AG09319 (cell line): ENCODE data around the gene SLC12A4.
A peak's percentile ranks its signal among the peaks of the same experiment; 100 is the strongest.

Experiments used
- DNase-seq: peaks from one replicate; pipeline ENCODE4 v3.0.0-alpha.2; 2010; ENCODE audit warnings: low read depth; ENCODE audit errors: extremely low read depth
- TF ChIP-seq, protein P1 (sequence below): IDR thresholded peaks from 2 replicates; pipeline ENCODE4 v1.5.1; 2011; ENCODE audit warnings: low read depth, mild to moderate bottlenecking, inconsistent platforms, low read length, moderate library complexity

SLC12A4 gene

DNA sequence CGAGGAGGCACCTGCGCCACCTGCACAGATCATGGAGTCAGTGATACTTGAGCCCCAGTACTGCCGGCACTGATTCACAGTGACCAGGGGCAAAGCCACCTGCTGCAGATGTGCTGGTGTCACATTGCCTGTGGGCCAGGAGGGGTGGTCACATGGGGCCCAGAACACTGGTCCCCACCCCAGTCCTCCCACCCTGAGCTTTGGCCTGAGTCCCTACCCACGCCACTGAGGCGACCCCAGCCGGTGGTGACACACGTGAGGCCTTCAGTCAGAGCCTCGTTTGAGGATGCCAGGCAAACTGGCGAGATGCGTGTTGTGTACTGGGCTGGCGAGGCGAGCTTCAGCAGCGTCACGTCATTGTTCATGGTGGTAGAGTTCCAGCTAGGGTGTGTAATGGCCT lies 38.2 kb downstream of the SLC12A4 start:
- DNase-seq: no peak
- TF ChIP-seq, protein P1, sequence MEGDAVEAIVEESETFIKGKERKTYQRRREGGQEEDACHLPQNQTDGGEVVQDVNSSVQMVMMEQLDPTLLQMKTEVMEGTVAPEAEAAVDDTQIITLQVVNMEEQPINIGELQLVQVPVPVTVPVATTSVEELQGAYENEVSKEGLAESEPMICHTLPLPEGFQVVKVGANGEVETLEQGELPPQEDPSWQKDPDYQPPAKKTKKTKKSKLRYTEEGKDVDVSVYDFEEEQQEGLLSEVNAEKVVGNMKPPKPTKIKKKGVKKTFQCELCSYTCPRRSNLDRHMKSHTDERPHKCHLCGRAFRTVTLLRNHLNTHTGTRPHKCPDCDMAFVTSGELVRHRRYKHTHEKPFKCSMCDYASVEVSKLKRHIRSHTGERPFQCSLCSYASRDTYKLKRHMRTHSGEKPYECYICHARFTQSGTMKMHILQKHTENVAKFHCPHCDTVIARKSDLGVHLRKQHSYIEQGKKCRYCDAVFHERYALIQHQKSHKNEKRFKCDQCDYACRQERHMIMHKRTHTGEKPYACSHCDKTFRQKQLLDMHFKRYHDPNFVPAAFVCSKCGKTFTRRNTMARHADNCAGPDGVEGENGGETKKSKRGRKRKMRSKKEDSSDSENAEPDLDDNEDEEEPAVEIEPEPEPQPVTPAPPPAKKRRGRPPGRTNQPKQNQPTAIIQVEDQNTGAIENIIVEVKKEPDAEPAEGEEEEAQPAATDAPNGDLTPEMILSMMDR: no peak

DNA sequence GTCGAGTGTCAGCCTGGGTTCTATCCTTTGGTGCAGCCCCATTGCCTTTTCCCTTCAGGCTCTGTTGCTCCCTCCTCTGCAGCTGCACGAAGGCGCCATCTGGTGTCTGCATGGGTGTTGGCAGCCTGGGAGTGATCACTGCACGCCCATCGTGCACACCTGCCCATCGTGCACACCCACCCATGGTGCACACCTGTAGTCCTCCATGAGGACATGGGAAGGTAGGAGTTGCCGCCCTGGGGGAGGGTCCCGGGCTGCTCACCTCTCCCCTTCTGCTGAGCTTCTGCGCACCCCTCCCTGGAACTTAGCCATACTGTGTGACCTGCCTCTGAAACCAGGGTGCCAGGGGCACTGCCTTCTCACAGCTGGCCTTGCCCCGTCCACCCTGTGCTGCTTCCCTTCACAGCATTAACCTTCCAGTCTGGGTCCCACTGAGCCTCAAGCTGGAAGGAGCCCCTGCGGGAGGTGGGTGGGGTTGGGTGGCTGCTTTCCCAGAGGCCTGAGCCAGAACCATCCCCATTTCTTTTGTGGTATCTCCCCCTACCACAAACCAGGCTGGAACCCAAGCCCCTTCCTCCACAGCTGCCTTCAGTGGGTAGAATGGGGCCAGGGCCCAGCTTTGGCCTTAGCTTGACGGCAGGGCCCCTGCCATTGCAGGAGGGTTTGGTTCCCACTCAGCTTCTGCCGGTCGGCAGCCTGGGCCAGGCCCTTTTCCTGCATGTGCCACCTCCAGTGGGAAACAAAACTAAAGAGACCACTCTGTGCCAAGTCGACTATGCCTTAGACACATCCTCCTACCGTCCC lies 39.7 kb downstream of the SLC12A4 start:
- no peak for DNase-seq
- TF ChIP-seq, protein P1: peak; percentile 88

DNA sequence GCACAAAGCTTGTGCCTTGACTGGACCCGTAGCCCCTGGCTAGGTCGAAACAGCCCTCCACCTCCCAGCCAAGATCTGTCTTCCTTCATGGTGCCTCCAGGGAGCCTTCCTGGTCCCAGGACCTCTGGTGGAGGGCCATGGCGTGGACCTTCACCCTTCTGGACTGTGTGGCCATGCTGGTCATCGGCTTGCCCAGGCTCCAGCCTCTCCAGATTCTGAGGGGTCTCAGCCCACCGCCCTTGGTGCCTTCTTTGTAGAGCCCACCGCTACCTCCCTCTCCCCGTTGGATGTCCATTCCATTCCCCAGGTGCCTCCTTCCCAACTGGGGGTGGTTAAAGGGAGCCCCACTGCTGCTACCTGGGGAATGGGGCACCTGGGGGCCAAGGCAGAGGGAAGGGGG lies 40.3 kb downstream of the SLC12A4 start:
- TF ChIP-seq, protein P1: no peak
- no peak for DNase-seq

DNA sequence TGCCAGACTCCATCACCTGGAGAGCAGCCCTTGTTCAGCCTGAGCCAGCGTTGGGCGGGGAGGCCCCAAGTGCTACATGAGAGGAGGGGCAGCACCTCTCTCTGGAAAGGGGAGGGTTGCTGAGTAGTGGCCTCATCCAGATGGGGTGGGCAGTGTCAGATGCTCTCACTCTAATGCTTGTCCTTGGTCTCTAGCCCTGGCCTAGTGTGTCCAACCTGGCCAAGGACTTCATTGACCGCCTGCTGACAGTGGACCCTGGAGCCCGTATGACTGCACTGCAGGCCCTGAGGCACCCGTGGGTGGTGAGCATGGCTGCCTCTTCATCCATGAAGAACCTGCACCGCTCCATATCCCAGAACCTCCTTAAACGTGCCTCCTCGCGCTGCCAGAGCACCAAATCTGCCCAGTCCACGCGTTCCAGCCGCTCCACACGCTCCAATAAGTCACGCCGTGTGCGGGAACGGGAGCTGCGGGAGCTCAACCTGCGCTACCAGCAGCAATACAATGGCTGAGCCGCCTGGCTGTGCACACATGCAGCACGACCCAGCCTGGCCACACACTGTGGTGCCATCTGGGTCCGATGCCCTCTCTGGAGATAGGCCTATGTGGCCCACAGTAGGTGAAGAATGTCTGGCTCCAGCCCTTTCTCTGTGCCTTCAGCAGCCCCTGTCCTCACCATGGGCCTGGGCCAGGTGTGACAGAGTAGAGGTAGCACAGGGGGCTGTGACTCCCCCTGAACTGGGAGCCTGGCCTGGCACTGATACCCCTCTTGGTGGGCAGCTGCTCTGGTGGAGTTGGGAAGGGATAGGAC lies 41.1 kb downstream of the SLC12A4 start:
- no peak for DNase-seq
- TF ChIP-seq, protein P1: no peak

DNA sequence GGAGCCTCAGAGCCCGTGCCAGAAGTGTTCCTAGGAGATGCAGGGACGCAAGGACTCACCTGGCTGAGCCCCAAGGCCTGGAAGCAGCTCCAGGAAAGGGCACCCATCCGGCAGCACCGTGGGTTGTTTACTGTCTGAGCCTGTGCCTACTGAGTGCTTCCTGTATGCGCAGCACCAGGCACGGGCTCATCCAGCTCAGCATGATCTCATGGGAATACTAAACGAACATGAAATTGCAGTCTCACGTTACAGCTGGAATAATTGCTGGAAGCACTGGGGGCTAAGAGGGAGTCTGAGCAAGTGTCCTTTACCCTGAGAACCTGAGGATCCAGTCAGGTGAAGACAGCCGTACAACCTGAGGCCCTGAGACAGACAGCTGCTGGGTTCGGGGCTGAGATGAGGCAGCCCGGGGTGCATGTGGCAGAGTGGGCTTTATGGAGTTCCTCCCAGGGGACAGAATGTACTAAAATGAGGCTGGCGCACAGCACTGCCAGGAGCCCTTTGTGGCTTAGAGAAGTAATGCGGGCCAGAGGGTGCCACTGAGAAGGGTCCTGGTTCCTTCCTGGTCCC lies 42.2 kb downstream of the SLC12A4 start:
- TF ChIP-seq, protein P1: no peak
- no peak for DNase-seq

DNA sequence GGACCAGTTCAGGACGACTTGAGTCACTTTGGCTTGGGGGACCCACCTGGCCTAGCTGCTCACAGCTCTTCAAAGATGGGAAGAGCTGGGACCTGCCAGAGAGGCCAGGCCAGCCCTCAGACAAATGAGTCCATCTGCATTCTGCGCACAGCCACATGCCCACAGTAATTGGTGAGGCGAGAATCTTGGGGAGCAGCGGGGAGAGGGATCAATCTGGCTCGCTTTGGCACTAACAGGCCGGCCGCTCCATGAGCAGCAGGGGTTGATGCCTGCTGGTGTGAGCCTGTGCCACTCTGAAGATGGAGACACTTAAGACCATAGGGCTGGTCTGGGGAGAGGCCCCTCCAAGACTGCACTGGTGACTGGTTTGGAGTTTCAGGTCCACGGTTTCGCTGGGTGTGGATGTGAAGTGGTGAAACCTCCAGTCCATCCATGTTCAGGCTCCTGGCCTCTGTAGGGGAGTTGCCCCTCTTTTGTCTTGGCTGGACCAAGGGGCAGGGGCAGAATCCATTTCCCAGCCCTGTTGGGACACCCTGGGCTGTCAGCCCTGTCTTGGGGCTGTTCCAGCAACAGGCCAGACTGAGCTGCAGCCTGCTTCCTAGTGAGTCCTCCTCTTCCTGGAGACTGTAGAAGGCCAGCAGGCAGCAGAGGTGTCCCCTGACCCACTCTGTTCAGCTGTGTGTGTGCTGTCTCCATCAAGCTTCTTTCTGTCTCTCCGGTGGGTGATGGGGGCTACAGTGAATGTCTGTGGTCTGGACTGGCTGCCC lies 44.1 kb downstream of the SLC12A4 start:
- DNase-seq: no peak
- TF ChIP-seq, protein P1: no peak
